Stimulated activated CD8-positive, alpha-beta memory T cell treated with anti-CD3 and anti-CD28 coated beads, Interleukin-15, amount 100 ng/mL, for 4 hours (primary cell): ENCODE data around the gene ACBD4.
"Not testable (repeated sequence)": the region's sequence is repeated elsewhere in the genome, so short reads cannot be mapped to it uniquely, and the experiment has no call there.

Experiments
- DNase-seq, 2 donors: peaks; one replicate each; pipeline ENCODE4 v3.0.0-alpha.2; 2020; ENCODE audit warnings: low read depth in 2 of 2

Gene ACBD4

DNA sequence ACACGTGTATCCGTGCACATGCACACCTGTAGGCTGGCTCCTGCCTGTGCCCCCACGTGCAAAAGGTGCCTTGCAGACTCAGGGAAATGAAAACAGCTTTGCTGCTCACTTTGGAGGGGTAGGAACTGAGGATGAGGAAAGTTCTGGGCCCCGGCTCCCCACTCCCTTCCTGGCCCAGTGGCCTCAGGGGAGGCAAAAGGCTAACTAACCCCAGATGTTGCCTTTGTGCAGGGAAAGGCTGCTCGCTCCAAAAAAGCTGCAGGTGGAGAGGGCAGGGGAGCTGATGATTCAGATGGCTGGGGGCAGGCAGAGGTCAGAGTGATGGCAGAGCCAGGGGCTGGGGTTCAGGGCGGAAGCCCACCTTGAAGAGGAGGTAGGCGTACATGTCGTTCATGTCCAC is 15.5 kb upstream of the ACBD4 start:
- no peak for DNase-seq

DNA sequence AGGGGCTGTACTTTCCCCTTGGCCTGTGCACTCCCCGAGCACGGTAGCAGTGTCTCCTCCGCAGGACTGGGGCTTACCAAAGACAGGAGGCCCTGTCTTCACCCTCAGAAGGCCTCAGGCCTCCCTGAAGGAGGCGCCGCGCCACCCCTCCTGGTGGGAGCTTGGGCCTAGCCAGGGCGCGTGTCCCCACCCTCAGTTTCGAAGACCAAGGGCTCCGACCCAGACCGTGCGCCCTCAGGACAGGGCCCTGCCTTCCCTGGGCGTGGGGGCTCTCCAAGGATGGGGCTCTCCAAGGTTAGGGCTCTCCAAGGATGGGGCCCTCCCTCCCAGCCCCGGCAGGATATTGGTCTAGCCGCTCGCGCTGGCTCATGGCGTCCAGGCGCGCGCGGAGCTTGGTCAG is 14.9 kb upstream of the ACBD4 start:
- DNase-seq, result no peak

DNA sequence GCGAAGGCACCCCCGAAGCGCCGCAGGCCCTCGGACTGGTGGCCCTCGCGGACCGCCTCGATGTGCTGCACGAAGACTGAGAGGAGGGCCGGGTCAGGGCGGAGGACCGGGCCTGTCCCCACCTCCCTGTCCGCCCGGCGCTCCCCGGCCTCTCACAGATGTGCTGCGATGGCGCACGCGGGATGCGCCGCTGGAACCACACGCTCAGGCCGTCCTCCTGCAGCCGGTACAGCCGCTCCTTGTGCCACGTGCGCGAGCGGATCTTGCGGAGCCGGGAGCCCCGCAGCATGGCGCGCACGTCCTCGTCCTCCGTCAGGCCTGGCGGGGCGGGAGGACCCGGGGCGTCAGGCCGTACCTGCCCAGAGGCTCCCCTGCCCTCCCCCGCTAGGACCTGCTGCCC is 14.4 kb upstream of the ACBD4 start:
- DNase-seq, result no peak

DNA sequence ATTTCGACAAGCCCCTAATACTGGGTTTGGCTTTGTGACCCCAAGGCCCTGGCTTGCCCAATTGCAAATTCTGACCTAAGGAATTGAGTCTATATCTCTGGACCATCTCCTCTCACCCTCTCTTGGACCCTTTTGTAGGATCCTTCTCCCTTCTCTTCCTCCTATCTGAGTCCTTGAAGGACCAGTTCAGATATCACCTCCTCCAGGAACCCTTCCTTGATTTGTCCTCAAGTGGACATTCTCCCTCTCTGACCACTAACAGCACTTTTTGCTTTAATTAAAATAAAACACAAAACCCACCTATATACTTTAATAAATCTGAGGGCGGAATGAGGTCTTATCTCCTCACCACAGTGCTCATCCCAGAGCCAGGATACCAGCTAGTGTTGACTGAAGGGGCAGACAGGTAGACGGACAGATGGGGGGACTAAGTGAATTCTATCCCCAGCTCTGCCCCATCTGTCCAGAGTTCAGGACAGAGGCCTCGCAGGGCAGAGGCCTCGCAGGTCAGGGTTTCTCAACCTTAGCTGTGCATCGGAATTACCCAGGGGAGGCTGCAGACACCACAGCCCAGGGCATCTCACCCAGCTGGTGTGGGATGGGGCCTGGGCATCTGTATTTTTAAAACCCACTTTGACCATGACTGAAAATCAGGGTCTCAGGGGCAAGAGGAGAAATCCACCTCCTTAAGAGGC is 12.3 kb upstream of the ACBD4 start:
- no peak for DNase-seq

DNA sequence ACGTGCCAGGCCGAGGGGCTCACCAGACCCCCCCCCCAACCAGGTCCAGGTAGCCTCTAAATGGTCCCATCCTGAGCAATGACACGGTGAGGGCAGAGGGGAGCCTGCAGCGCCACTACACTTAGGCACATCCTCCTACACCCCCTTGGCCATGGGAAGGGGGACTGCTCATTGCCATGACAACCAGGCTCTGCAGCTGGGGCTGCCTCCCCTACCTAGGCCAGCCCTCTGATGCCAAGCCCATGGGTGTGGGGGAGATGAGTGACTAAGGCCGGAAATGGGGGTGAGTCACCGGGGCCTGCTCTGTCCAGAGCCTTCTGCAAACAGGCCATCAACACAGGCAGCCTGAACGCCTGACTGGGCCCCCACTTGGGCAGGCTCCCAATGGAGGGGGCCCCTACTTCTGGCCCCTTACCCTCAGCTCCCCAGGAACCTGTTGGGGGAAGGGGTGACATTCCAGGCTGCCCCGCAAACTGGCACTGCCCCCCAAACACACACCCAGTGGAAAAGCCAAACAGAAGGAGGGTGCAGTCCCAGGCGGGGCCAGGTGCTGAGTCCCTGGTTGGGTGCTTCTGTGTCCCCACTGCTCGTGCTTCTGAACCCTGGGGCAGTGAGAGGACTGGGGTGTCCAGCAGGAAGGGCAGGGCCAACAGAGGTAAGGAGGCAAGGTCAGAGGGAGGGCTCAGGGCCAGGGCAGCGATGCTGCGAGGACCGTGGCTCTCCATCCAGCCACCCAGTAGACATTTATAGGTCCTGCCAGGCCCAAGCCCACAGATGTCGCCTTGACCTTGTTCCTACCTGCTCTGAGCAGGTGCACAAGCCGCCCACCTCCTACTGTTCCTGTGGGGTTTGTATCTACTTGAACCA is 11.3 kb upstream of the ACBD4 start:
- peak in 1 of 2 donors; percentile 10 for DNase-seq

DNA sequence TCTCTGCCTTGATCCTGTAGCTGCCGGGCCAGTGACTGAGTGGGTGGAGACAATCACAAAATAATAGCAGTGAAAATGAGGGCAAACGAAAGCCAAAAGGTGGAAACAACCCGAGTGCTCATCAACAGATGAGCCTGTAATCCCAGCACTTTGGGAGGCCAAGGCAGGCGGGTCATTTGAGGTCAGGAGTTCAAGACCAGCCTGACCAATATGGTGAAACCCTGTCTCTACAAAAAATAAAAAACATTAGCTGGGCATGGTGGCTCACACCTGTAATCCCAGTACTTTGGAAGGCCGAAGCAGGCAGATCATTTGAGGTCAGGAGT is 10.7 kb upstream of the ACBD4 start:
- DNase-seq, result not testable (repeated sequence)

DNA sequence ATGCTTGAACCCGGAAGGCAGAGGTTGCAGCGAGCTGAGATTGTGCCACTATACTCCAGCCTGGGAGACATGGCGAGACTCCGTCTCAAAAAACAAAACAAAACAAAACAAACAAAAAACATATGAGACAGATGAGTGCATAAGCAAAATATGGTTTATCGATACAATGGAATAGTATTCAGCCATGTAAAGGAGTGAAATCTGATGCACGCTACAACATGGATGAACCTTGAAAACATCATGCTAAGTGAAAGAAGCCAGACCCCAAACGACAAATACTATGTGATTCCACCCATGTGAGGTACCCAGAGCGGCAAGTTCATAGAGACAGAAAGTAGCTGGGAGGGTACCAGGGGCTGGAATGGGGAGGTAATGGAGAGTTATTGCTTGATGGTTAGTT is 10.0 kb upstream of the ACBD4 start:
- DNase-seq, result no peak

DNA sequence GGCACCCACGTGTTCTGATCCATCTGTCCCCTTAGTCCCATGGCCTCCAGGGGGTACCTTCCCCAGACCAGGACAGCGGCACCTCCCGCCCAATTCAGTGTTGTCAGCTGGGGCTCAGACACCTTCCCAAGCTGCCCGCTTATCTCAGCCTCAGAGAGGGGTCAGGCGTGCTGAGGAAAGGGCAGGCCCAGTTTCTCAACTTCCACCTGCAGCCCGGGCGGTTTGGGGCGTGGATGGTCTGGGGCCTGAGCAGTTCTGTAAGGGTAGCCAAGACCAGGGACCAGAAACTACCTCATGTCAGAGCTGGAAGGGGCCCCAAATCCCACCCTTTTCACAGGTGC is 8.3 kb upstream of the ACBD4 start:
- DNase-seq, result no peak

DNA sequence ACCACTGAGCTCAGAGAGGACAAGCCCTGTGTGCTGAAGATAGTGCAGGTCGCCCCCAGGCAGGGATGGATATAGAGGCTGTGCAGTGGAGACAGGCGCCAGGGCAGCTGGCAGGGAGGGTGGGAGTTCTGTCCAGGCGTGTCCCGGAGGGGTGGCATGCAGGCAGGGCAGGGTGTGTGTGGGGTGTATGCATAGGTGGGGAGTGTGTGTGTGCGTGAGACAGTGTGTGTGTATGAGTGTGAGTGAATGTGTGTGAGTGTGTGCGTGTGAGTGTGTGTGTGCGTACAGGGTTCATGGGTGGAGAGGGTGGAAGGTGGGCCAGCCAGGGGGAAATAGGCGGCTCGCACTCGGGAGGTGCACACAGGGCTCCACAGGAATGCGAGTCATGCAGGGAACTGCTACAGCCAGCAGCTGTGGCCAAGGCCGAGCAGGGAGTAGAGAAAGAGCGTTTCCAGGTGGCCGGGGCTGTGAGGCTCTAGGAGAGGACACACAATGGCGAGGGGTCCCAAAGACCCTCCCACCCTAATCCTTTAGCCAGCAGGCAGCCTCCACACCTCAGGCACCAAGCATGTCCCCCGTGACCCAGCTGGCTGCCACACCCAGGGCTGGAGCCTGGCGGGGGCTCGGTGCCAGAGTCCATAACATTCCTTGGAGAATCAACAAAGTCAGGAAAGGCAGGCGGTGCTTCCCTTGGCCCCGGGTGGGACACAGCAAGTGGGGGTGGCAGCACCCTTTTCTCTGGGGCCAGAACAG is 7.8 kb upstream of the ACBD4 start:
- DNase-seq, result no peak

DNA sequence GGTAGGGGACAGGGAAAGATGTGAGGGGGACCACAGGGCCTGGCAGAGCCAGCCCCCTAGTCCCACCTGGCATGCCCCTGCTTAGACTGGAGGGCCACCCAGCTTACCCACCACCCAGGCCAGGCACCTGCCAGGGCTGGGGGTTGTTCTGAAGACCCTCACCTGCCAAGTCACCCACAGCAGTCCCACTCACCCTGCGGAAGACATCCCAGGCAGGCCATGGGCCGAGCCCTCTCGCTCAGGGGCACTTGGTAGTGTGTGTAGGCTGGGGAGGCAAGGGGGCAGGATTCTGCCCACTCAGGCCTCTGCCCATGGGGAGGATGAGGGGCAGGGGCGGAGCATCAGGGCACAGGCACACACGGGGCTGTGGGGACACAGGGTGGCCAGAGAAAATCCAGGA is 7.2 kb upstream of the ACBD4 start:
- DNase-seq, result no peak

DNA sequence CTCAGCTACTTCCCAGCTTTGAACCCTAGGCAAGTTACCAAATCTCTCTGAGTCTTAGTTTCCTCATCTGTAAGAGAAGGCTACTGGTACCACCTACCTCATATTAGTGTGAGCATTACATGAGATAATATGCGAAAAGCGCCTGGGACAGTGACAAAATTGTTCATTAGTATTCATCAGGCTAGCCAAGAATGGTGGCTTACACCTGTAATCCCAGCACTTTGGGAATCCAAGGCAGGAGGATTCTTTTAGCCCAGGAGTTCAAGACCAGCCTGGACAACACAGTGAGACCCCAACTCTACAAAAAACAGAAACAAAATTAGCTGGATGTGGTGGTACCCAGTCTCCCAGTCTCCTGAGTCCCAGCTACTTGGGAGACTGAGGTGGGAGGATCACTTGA is 6.5 kb upstream of the ACBD4 start:
- DNase-seq, result no peak

DNA sequence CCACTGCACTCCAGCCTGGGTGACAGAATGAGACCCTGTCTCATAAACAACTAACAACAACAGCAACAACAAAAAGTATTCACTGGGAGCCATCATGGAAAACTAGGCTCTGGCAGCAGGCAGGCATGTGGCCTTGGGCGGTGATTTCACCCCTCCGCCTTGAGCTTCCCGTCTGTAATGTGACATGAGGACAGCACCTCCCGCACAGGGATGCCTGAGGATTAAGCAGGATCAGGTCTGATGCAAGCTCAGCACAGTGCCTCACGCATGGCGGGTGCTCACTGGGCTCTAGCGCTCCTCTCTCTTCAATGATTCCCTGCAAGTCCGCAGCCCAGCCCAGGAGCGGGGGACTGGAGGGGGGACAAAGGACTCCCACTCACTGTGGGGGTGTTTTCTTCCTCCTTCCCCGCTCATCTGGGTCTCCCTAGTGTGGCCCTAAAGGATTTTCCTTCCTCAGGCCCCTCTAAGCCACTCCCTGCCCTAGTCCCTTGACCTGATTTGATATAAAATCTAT is 6.0 kb upstream of the ACBD4 start:
- no peak for DNase-seq

DNA sequence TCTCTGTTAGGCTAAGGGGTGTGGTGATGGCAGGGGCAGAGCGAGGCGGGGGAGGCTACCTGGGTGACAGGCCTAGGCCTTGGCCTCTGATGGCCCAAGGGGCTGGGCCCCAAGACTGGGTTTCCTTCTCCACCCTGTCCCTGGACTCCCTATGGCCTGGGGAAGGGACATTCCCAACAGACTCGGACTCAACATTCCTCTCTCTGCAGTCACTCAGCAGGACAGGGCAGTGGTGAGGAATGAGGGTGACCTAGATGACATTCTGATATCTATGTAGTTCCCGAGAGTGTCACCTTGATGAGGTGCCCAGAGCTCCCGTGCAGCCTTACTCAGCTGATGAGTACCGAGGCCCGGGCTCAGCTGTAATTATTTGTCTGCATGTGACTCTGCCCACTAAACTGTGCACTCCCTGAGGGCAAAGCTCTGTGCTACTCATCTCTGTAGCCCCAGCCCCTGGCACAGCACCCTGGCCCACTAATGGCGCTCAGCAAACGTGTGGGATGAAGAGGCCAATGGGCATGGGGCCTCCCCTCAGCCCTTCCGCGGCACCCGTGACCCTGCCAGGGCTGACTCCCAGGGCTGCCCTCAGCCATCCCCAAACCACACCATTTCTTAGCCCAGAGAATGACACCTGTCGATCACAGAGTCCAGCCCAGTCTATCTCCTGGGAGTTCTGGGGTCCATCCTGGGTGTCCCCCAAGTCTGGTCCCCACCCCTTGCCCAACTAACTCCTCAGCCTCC is 5.4 kb upstream of the ACBD4 start:
- no peak for DNase-seq

DNA sequence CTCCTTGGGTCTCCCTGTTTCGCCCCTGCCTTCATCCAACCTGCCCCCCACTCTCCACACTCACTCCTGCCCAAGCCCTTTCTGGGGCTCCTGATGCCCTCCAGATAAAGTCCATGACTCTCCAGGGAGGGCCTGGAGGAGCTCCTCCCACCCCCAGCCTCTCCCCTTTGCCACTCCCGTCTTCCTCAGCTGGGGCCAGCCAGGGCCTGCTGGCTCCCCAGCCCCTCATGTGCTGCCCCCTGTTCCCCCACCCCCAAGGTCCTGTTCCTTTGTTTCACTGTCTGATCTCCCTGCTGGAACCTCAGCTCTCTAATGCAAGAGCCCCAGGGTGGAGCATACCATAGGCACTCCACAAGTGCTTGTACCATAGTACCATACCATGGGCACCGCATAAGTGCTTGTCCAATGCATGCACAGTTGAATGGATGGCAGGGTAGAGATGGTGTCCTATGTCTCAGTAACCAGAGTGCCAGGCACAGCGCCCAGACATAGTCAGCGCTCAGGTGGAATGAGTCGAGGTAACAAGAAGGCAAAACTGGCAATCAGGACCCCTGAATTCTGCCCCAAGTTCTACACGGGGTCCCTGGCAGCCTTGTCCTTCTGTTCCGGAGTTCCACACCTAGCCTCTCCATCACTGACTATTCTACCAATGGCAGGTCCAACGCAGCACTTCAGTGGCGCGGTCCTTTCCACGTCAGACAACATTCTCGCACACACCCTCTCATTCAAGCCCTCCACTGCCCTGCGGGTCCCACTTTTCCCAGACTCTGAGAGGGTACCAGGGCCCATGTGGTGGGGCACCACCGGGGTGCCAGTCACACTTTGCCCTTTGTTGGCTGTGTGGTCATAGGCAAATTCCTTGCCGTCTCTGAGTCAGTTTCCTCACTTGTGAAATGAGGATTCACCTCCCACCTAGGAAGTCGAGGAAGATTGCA is 4.5 kb upstream of the ACBD4 start:
- DNase-seq, result no peak

DNA sequence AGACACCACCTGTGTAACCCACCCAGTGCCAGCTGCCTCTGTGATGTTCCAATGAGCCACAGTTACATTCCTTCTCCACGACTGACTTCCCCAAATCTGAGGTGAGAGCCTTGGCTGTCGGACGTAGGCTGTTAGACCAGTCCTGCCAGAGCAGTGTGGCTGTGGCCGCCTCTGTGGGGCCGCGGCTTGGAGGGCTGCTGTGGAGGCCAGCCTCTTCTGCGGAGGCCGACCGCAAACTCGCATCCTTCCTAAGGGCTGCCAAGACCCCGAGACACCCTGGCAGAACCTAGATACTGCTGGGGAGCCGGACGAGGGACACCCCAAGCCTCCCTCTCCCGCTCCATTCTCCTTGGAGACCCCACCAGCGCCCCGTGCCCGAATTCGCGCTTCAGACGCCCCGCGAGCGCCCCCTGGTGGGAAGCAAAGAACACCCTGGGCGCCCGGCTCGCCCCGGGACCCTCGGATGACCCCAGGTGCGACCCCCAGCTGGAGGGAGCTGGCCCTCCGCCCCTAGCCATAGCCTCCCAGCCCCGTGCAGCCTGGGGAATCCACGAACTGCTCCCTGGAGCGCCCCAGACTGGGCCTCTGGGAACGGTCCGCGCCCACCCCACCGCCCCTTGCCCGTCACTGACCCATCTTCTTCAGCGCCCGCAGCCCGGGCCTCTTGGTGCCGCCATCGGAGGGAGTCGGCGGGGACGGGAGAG is 3.7 kb upstream of the ACBD4 start:
- peak in 1 of 2 donors; percentile 17 for DNase-seq

DNA sequence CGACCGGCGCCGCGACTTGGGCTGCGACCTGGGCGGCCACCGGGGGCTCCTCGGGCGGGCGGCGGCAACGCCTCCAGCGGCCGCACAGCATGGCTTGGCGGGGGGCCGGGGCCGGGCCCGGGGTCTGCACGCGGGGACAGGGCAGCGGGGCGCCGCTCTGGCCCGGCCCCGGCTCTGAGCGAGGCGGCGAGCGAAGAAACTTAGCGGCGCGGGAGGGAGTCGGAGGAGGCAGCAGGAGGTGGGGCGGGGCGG is 3.2 kb upstream of the ACBD4 start, which contains the start of gene PLCD3:
Gene PLCD3, minus strand, starts transcription at position 196 of the 252 bp plus-strand sequence. Its CDS starts 105 bp downstream, at position 91.
- peak in 1 of 2 donors; percentile 36 for DNase-seq

DNA sequence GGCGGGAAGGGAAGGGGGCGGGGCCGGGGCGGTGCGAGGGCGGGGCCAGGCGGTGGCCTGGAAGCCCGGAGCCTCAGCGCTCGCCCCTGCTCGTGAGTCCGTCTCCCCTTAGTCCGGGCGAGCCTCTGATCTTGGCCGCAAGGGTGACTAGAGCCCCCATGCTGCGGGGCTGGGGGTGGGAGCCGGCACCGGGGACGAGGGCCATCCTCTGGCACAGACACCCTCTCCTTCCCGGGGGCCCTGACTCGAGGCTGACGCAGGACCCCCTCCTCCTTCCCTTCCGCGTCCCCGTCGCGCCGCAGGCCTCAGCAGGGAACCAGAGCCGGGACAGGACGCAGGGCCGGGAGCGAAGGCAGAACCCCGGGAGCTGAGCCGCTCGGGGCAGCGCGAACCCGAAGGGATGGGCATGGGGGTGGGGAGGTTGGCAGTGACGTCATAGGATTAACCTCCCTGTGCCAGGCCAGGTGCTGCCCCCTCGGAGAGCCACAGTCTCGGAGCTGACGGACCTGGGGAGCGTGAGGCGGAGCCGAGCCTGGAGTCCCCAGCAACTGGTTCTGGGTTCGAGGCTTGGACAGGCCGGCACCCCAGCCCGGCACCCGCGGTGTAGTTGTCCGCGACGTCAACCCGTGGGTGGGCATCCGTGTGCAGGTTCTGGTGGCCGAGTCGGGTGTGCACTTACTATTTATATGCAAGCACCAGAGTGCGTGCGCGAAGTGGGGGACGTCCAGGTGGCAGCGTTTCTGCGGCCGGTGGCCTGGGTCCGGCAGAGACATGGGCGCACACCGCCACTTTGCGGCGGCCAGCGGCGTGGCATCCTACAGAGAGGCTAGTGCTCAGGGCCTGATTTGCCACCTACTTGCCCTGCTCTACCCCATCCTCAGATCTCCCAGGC is 2.7 kb upstream of the ACBD4 start:
- peak in 1 of 2 donors; percentile 53 for DNase-seq

DNA sequence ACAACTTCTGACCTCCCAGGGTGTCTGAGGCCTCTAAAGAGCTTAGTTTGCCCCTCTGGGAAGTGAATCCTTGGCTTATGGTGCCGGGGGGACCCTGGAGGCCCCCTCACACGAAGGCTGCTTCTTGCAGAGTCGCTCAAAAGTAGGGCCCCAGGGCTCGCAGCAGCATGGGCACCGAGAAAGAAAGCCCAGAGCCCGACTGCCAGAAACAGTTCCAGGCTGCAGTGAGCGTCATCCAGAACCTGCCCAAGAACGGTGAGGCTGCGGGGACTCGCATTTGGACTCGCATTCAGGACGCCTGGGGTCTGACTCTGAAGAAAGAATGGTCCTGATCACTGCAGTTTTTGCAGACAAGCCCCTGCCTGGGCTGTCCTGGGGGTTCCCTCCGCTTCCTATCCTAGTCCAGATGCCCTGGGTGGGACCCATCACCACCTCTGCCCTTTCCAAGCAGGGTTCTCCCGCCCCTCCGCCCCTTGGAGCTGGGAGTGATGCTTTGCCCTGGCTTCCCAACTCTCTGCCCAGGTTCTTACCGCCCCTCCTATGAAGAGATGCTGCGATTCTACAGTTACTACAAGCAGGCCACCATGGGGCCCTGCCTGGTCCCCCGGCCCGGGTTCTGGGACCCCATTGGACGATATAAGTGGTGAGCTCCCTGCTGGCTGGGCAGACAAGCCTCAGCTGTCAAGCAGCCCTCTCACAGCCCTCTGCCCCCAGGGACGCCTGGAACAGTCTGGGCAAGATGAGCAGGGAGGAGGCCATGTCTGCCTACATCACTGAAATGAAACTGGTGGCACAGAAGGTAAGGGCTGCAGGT is 698 bp downstream of the ACBD4 start:
- DNase-seq, result no peak
